GM19455 (cell line): ENCODE measurements around the gene TBP.

Source experiments
- ATAC-seq: cut with Tn5 transposase; IDR thresholded peaks from one replicate; pipeline ENCODE4 v1.9.1; 2021; ENCODE audit not compliant: unreplicated experiment

The TBP gene

GRCh38 chr6:170533792-170534191, 20.4 kb upstream of the TBP start:
- no peak for ATAC-seq

DNA sequence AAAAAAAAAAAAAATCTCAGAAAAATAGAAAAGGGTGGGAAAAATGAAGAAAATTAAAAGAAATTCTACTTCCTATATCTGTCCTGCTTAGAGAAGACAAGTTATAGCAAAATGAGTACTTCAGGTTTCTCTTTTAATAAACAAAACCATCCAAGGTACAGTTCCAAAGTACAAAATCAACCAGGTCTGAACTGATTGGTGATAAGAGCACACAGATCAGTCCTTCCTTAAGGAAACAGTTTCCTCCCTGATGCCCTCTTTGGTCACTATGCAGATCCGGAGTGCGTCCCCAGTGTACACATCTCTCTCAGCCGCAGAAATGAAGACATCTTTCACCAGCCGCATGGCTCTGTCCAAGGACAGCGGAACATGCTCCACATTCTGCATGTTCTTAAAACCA, 19.2 kb upstream of the TBP start:
- no peak for ATAC-seq

DNA sequence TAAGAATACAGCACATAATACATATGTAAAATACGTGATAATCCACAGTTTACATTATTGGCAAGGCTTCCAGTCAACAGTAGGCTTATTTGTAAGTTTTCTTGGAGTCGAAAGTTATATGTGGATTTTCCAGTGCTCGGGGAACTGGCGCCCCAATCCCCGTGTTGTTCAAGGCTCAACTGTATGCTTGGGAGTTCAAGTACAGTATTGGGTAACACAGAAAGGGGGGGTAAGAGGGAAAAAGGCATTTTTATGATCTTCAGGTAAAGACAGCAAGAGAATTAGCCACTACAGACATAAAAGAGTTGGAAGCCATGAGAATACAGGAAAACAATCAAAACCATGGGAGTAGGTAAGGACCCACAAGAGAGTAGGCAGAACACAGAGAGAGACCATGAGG, 17.5 kb upstream of the TBP start:
- ATAC-seq, result no peak

GRCh38 chr6:170537329-170537728, 16.8 kb upstream of the TBP start:
- no peak for ATAC-seq

- ATAC-seq, result no peak
Measured at GRCh38 chr6:170542031-170542719, 12.0 kb upstream of the TBP start.

- ATAC-seq, result no peak
Measured at GRCh38 chr6:170545405-170545804, 8.8 kb upstream of the TBP start.

DNA sequence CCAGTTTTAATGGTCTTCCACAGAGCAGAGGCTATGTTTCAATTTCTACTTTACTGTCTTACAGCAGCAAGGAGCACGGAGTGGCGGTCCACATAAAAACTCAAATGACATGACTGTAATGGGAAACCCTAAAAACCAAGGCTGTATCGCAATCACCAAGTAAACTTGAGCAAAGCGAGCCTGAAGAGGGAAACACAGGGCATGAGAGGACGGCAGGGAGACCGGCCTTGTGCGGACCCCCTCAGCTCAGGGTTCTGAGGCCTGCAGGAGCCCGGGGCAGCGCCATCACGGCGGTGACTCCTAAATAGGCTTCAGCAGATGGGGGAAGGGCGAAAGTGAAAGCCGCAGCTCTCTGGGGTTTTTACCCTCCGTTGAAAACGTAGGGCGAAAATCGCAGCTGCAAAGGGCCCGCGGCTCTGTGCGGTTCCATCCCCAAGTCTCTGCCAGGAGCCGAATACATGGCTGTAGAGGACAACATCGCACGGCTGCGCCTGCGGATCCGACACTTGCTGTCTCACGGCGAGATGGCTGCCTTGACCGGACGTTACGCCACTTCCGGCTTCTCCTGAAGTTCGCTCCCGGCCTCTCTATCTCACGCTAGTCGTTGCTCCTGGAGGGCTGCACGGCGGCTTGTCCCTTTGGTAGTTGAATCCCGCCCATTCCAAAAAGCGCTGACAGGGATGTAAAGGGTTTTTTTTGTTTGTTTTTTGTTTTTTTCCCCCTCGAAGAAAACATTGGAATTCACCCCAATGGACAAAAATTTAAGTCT, 1.2 kb upstream of the TBP start, which contains the start of gene PSMB1:
PSMB1 (minus strand) TSS at position 543 of the 769 bp plus-strand sequence; CDS start at position 478, 65 bp downstream.
- peak; percentile 62 for ATAC-seq

DNA sequence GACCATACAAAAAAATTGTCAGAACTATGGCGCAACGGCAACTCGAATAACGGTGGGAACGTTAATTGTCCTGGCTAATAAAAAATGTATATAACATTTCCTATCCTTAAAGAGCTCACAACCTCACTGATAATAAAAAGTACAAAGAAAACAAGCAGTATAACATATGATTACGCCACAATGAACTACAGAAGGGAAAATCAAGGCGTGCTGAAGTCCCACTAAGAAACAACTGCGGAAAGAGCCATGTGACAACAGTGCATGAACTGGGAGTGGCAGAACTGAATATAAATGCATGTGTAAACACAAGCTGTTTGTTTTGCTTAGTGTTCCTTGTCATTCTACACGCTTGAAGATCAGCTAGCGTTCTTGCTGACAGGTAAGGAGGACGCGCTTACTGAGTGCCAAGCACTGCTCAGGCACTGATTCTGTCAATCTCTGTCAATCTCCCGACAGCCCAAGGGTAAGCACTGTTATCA, 596 bp upstream of the TBP start:
- ATAC-seq, result peak; percentile 29

GRCh38 chr6:170554796-170555137, 598 bp downstream of the TBP start:
- no peak for ATAC-seq

DNA sequence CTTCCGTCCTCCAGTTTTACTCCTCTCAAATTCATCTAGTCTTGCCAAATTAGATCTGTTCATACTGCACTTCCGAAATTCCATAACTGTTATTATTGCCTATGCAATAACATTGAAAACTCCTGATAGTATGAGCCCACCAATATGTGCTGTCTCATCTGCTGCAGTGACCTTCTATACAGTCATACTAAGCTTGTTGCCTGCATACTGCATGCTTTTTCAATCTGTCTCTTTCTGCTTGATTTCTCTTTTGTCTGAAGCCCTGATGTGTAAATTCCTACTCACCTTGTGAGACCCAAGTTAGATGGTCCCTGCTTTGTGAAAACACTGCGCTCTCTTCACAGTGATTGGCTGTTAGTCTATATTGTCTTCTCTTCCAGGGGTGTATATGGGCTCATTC, 1.1 kb downstream of the TBP start:
- no peak for ATAC-seq

DNA sequence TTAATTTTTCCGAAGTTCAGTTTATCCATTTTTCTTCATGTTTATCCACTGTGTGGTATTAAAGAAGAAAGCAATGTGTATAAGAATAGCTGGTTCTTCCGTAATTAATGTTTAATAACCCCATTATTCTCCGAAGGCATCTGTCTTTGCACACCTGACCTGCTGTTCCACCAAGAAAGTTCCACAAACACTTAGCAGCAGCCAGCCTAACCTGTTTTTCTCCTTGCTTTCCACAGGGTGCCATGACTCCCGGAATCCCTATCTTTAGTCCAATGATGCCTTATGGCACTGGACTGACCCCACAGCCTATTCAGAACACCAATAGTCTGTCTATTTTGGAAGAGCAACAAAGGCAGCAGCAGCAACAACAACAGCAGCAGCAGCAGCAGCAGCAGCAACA, 7.4 kb downstream of the TBP start:
- ATAC-seq, result no peak

DNA sequence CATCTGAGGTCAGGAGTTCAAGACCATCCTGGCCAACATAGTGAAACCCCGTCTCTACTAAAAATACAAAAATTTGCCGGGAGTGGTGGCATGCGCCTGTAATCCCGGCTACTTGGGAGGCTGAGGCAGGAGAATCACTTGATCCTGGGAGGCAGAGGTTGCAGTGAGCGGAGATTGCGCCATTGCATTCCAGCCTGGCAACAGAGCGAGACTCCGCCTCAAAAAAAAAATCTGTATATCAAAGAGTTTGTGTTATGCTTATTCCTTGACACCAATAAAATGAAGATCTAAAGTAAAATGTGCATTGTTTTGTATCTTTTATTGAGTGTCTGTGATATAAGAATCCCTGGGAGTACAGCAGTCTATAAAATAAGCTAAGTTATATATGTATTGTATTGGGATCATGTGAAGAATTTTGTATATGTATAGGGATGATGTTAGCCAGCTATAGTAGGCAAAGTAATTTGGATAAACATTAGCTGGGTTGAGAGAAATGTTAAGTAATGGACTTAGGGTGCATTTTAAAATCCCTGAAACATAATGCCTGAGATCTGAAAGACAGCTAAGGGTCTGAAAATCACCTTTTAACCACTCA, 10.9 kb downstream of the TBP start:
- ATAC-seq, result no peak

DNA sequence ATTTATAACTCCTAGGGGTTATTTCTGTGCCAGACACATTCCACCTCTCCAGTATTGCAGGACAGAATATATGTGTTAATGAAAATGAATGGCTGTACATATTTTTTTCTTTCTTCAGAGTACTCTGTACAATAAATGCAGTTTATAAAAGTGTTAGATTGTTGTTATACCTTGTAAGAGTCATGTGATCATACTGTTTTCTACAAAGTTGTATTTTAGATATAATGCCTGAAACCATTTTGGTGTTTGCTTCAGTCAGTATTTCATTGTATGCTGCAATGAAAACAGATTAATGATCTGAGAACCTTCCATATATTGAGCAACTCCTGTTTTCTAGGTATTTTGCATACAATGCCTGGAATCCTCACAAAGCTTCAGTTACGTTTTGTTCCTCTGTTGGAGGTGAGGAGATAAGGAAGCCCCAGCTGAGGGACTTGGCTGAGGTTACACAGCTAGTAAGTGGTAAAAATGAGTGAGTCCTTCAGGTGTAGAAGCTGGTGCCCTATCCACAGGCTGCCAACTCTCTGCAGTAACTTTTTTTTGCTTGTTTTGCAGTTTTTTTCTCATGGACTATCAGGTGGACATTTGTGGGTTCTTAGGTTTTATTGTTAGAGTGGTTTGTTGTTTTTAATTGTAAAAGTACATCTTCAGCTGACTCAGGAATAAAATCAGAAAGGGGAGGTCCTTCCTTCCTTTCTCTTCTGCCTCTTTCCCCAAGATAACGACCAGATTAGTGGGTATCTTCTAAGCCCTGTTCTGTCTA, 18.7 kb downstream of the TBP start:
- no peak for ATAC-seq

- ATAC-seq, result no peak
Measured at GRCh38 chr6:170575250-170575649, 21.1 kb downstream of the TBP start.

DNA sequence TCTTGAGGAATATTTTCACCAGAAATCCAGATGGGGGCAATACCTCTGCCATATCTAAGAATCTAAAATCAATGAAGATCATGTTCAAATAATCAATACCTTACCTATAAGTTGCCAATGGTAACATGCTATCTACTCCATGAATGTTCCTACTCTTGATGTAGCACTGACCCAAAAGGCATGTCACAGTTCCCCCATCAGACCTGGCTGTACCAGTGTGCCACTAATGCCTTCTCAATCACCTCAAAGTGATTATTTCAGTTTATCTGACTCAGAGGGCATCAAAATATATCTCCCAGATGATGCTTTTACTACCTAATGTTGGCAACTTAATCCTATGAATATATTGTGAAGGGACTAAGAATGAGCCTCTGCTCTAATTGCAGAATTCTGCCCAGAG, 24.7 kb downstream of the TBP start:
- no peak for ATAC-seq

GRCh38 chr6:170583756-170584180, 29.6 kb downstream of the TBP start:
- no peak for ATAC-seq

DNA sequence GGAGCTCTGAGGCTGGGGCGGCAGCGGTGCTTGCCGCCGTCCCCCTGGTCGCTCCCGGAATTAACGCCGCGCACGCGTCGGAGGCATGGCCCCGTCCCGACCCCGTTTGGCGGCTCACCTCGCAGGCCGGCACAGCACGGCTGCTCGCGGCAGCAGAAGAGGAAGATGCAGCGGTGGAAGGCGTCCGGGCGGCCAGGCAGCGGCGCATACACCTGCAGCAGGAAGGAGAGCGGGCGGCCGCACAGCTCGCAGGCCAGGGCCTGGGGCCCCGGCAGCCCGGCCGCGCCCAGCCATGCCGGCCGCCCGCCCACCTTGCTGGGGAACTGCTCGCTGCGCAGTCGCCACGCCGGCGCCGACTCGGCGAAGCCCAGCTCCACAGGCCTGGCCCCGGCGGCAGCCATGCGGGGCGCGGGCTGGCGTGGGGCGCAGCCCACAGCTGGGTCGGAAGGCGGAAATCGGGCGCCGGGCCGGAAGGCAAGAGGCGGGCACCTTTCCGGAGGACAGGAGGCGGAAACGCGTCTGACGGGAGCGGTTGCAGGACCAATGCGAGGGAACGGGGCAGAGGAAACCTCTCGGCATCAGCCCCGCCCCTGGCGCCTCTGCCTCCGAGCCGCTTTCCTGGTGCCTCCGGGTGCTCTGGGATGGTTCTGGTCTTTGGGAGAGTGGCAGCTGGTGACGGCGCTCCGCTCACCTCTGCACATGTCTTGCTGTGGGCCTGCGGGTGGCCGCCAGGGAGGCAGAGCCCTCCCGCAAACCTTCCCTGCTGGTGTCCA, 30.2 kb downstream of the TBP start, which contains the start of gene PDCD2:
PDCD2 (minus strand) TSS at position 457 of the 773 bp plus-strand sequence; CDS start at position 401, 56 bp downstream.
- ATAC-seq, result peak; percentile 98

GRCh38 chr6:170584954-170585498, 30.9 kb downstream of the TBP start:
- peak; percentile 43 for ATAC-seq

GRCh38 chr6:170590725-170591124, 36.6 kb downstream of the TBP start:
- no peak for ATAC-seq

DNA sequence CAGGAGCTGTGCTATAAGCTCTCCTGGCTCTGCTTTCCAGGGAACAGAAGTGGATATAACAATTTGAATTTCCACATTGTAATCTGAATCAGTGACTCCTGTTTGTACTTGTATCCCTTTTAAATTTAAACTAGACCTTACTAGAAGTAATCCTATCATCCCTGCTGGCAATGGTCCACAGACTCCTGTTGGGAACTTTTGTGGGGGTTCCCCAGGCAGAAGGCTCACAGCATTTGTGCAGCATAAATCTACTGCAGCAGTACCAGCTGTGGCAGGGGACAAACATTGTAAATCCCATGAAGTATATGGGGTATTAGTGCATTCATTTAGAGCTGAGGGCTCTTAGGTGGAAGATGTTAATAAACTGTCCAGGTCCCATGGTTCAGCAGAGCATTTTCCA, 42.3 kb downstream of the TBP start:
- ATAC-seq, result no peak
